NCI-H510A treated with DMSO at 0.1 percent for 48 hours (cell line): ENCODE data around the gene OTOP3.

ENCODE experiments used
- DNase-seq: peaks from one replicate; lab custom pipeline; 2025; lab: John Stamatoyannopoulos, UW

Gene OTOP3

GRCh38 chr17:74917430-74917829 is 18.3 kb upstream of the OTOP3 start:
- DNase-seq: no peak

GRCh38 chr17:74918906-74919305 is 16.8 kb upstream of the OTOP3 start:
- no peak for DNase-seq

DNA sequence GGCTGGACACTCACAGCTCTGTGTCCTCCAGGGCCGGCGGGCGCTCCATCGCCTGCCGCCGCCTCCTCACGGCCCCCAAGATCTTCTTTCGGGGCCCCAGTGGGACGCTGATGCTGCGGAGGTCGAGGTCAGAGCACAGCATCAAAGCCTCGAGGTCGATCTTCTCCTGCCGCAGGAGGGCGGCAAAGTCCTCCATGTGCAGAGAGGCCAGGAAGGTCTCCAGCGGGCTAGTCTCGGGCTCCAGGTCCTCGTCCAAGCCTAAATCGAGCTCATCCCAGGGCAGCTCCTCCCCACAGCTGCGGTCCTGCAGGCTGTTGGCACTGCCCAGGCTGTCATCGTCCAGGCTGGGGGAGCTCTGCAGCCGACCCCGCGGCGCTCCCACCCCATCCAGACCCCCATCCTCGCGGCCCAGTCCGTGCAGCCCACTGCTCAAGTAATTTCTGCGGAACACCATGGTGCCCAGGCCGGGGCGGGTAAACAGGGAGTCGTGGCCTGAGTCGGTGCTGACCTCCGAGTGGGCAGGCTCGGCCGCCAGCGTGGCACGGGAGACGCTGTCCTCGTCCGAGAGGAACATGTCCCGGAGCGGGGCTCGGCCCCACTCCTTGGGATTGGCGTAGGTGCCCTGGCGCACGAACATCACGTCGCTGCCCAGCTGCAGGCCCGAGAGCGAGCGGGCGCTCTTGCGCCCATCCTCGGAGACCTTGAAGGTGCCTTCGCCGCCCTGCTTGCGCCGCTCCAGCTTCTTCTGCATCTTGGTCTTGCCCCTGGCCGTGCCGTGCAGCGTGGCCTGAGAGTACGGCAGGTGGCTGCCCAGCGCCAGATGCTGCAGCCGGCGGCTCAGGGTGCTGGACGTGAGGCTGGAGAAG is 16.0 kb upstream of the OTOP3 start:
- DNase-seq: peak; percentile 18

- no peak for DNase-seq
Measured at GRCh38 chr17:74920306-74920620, 15.4 kb upstream of the OTOP3 start.

DNA sequence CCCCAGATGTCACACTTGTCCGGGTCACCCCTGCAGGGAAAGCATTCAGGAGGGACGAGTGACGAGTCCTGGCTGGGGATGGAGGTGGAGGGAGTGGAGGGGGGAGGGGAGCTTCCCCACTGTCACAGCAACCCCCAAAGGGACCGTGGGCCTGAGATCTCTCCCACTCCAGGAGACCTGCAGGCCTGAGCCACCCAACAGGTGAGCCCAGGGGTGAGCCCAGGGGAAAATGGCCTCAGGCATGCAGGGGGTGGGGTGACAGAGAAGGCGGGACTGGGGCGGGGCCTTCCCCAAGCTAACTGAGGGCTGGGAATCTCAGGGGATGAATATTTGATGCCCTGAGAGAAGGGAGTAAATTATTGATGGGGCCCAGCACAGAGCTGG is 15.1 kb upstream of the OTOP3 start:
- DNase-seq: peak; percentile 7

DNA sequence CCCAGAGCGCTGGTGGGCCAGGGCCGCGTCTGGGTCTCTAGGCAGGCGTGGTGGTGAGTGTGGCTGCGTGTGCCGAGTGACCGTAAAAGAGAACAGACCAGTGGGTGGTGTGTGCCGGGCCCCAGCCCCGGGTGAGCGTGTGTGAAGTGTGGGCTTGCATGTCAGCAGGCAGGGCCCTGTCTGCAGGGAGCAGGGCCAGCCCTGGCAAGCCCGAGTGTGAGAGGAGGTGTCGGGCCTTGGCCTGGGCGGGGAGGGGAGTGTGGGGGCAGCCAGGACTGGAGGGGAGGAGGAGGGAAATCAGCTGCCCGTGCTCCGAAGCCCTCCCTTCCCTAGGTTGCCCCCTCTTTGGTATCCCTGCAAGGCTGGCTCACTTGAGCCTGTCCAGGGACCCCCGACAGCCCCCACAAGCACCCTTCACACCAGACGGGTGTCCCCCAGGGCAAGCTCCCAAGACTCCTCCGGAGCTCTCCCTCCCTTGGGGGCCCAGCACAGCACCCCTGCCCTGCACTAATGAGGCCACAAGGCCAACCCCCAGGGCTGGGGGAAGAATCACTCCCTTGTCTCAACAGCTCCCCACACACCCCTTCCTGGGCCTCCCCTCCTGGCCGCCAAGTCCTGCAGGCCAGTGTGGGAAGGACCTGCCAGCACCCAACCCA is 14.5 kb upstream of the OTOP3 start:
- no peak for DNase-seq

- DNase-seq: no peak
Measured at GRCh38 chr17:74921769-74922168, 13.9 kb upstream of the OTOP3 start.

GRCh38 chr17:74922172-74922571 is 13.5 kb upstream of the OTOP3 start:
- DNase-seq: no peak

GRCh38 chr17:74922694-74923537 is 12.8 kb upstream of the OTOP3 start, which contains the start of gene USH1G:
TSS of gene USH1G (minus strand) at chr17:74923255. CDS start at chr17:74923073, 182 bp downstream.
- no peak for DNase-seq

DNA sequence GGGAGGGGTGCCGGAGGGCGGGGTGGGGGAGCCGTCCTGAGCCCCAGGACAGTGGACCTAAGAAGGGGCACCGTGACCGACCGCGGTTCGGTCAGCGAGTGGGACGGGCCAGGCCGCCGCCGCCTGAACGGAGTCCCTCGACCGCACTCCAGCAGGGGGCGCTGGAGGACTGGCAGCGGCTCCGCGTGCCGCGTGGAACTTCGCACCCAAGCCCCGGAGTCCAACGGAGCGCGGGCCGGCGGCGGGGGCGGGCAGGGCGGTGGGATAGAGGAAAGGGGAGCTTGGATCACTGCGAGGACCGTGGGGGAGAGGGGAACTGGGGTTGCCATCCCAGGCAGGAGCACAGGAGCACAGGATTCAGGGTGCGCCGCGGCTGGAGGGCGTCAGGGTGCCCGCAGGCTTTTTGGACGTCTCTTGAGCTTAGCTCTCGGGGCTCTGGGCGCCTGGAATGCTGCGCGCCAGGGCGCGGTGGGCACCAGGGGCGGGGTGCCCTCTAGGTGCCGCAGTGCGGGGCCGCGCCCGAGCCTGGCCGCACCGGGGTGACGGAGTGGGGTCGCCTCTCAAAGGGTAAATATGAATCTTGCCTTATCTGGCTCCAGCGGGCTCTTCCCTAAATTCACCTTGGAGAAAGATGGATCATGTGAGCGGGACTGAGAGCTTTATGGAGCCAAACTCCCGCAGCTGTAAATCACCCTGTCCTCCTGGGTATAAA is 12.0 kb upstream of the OTOP3 start:
- DNase-seq: peak; percentile 19

DNA sequence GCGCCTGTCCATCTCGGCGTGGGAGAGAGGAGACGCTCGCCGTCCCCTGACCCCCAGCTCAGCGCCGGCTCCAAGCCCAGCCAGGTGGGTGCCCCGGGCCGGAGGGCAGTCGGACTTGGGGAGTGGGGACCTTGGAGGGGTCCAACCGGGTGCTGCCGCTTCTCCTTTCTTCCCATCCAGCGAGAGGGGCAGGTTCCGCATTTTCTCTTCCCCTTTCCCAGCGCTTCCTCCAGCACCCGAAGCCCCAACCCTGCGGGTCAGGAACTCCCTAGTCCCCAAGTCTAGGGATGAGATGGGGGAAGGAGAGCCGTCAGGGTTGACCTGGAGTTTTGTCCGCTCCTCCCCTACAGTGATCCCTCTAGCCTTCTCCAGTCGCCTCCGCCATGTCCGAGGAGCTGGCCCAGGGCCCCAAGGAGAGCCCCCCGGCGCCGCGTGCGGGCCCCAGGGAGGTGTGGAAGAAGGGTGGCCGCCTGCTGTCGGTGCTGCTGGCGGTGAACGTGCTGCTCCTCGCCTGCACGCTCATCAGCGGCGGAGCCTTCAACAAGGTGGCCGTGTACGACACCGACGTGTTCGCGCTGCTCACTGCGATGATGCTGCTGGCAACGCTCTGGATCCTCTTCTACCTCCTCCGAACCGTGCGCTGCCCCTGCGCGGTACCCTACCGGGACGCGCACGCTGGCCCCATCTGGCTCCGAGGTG is 11.3 kb upstream of the OTOP3 start, which contains the start of gene OTOP2:
Gene OTOP2 (plus strand): TSS at position 24 of the 699 bp plus-strand sequence. CDS start 360 bp downstream, at position 384.
- no peak for DNase-seq

DNA sequence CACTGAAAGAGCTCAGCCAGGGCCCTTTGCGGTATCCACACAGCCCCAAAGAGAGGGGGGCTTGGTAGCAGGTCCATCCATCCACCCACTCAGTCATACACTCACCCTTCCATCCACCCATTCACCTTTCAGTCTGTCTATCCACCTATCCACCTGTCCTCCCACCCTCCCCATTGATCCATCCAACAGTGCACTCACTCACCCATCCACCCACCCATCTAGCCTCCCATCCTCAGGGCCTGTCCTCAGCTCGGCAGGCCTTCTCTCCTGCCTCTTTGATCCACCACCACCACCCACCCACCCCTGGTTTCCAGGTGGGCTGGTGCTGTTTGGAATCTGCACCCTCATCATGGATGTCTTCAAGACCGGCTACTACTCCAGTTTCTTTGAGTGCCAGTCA is 10.5 kb upstream of the OTOP3 start:
- DNase-seq: no peak

GRCh38 chr17:74928786-74929185 is 6.9 kb upstream of the OTOP3 start:
- DNase-seq: no peak

DNA sequence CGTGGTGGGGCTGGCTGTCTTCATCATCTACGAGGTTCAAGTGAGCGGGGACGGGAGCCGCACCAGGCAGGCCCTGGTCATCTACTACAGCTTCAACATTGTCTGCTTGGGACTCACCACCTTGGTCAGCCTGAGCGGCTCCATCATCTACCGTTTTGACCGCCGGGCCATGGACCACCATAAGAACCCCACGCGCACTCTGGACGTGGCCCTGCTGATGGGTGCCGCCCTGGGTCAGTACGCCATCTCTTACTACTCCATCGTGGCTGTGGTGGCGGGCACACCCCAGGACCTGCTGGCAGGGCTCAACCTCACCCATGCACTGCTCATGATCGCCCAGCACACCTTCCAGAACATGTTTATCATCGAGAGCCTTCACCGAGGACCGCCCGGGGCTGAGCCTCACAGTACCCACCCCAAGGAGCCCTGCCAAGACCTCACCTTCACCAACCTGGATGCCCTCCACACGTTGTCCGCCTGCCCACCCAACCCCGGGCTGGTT is 5.1 kb upstream of the OTOP3 start:
- no peak for DNase-seq

DNA sequence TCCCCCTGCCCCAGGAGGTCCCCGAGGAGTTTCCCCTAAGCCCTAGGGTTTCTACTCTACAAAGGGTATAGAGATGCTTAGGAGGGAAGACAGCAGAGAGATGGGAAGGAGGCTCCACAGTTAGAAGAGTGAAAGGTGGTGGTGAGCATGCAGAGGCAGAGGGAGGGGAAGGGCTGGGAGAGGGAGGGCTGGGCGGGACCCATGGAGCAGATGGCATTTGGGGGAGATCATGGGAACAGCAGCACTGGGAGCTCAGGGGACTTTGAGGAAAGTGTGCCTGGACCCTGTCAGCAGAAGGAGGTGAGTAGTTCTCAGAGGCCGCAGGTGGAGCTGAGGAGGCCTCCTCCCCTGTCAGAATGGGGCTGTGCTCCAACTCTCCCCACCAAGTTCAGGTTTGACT is 650 bp upstream of the OTOP3 start:
- DNase-seq: no peak

- DNase-seq: no peak
Measured at GRCh38 chr17:74936470-74936799, 737 bp downstream of the OTOP3 start.

DNA sequence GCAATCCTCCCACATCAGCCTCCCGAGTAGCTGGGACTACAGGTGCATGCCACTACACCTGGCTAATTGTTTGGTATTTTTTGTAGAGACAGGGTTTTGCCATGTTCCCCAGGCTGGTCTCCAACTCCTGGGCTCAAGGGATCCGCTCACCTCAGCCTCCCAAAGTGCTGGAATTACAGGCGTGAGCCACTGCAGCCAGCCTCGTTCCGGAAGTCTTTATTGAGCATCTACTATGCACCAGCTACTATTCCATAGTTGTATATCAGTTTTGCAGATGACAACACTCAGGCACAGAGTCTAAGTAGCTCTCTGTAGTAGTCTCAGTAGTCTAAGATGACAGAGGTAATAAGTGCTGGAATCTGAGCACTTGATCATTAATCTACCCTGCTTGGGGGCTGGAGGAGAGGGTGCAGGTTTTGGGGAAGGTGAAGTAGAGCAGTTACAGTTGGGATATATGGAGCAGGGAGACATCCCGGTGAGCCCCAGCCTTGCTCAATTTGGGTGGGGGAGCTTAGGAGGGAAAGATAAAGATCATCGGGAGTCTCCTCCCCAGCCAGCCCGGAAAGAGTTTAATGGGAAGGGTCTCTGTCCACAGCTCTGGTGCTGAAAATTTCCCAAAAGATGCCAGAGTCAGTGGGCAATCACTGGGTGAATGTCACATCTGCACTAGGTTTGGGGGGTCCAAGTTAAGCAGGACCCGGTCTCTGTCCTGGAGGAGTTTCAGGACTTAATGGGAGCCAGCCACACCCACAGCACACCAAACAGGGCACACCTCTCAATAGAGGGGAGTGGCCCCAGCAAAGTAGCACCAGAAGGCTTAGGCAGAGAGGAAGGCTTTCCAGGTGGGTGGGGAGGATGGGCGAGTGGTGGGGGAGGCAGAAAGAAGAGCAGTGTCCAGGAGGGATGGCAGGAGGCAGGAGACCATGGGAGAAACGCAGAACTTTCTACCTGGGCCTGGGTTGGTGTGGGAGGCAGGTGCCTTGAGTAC is 1.7 kb downstream of the OTOP3 start:
- DNase-seq: no peak

- no peak for DNase-seq
Measured at GRCh38 chr17:74938194-74938950, 2.7 kb downstream of the OTOP3 start.

DNA sequence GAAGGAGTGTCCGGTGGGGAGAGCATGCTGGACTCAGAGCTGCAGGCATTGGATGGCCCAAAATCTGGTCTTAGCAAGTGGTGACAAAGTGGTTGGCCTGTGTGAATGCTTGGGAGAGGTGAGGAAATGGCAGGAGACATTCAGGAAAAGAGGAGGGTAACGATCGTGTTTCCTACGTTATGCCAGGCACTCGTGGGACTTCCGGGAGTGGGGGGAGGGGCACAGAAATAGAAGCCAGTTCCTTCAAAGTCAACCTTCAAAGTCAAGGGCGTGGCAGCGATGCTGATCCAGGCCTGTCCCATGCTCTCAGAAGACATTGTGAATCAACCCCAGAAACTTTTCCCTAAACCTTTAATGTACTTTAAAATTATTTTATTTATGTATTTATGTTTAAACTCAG is 3.8 kb downstream of the OTOP3 start:
- DNase-seq: no peak
